ENCODE data around the gene STRIP2.
"Not testable (repeated sequence)": the region's sequence is repeated elsewhere in the genome, so short reads cannot be mapped to it uniquely, and the experiment has no call there.

STRIP2 gene

GRCh38 chr7:129433847-129434674 is at the start of gene STRIP2:
TSS of gene STRIP2 (plus strand) at chr7:129434432. CDS start at chr7:129434473, 41 bp downstream.
- peak; percentile 94 for DNase-seq (ENCODE audit: low spot score)

- DNase-seq (ENCODE audit: low spot score): no peak
These were observed 49.1 kb upstream of the STRIP2 start for GRCh38 chr7:129385116-129385515.

GRCh38 chr7:129385598-129385997 is 48.6 kb upstream of the STRIP2 start:
- DNase-seq (ENCODE audit: low spot score): no peak

GRCh38 chr7:129386506-129386905 is 47.7 kb upstream of the STRIP2 start:
- no peak for DNase-seq (ENCODE audit: low spot score)

- no peak for DNase-seq (ENCODE audit: low spot score)
These were observed 46.7 kb upstream of the STRIP2 start for GRCh38 chr7:129387537-129387936.

GRCh38 chr7:129388333-129389098 is 45.7 kb upstream of the STRIP2 start:
- no peak for DNase-seq (ENCODE audit: low spot score)

GRCh38 chr7:129389829-129390228 is 44.4 kb upstream of the STRIP2 start:
- no peak for DNase-seq (ENCODE audit: low spot score)

- DNase-seq (ENCODE audit: low spot score): no peak
These were observed 43.9 kb upstream of the STRIP2 start for GRCh38 chr7:129390314-129390713.

- no peak for DNase-seq (ENCODE audit: low spot score)
These were observed 42.6 kb upstream of the STRIP2 start for GRCh38 chr7:129391546-129392171.

- DNase-seq (ENCODE audit: low spot score): no peak
These were observed 41.0 kb upstream of the STRIP2 start for GRCh38 chr7:129393255-129393654.

GRCh38 chr7:129394101-129394500 is 40.1 kb upstream of the STRIP2 start:
- DNase-seq (ENCODE audit: low spot score): no peak

GRCh38 chr7:129394982-129395914 is 39.0 kb upstream of the STRIP2 start:
- no peak for DNase-seq (ENCODE audit: low spot score)

GRCh38 chr7:129401228-129401966 is 32.8 kb upstream of the STRIP2 start:
- no peak for DNase-seq (ENCODE audit: low spot score)

GRCh38 chr7:129401967-129402860 is 32.0 kb upstream of the STRIP2 start:
- DNase-seq (ENCODE audit: low spot score): peak; percentile 33

- no peak for DNase-seq (ENCODE audit: low spot score)
These were observed 28.7 kb upstream of the STRIP2 start for GRCh38 chr7:129405527-129405926.

- not testable (repeated sequence) for DNase-seq (ENCODE audit: low spot score)
These were observed 24.0 kb upstream of the STRIP2 start for GRCh38 chr7:129410238-129410637.

- DNase-seq (ENCODE audit: low spot score): no peak
These were observed 21.7 kb upstream of the STRIP2 start for GRCh38 chr7:129412501-129412900.

- no peak for DNase-seq (ENCODE audit: low spot score)
These were observed 17.2 kb upstream of the STRIP2 start for GRCh38 chr7:129417073-129417472.

- no peak for DNase-seq (ENCODE audit: low spot score)
These were observed 12.4 kb upstream of the STRIP2 start for GRCh38 chr7:129421717-129422250.

- no peak for DNase-seq (ENCODE audit: low spot score)
These were observed 11.5 kb upstream of the STRIP2 start for GRCh38 chr7:129422727-129423126.

All from NAMALWA (cell line).